MM.1S (cell line): Measurements from ENCODE around the gene ZBTB11.

Source experiments
- DNase-seq: peaks from one replicate; pipeline ENCODE4 v3.0.0-alpha.2; 2015
- H2AFZ ChIP-seq: fragments of 300-600 bp; sonication (generic); 2 replicates; pipeline ENCODE4 v1.6.0; 2016; ENCODE audit warnings: antibody characterized with exemption, low read length
- H3F3A ChIP-seq: fragments of 300-600 bp; sonication (generic); 2 replicates; pipeline ENCODE4 v1.6.1; 2016; ENCODE audit warnings: mild to moderate bottlenecking, antibody characterized with exemption, low read length, moderate library complexity, mixed read lengths; ENCODE audit not compliant: insufficient read depth
- H3K27ac ChIP-seq: fragments of 300-600 bp; sonication (generic); 2 replicates; pipeline ENCODE4 v1.5.1; 2016; ENCODE audit warnings: mild to moderate bottlenecking, low read length
- H3K27me3 ChIP-seq: fragments of 300-600 bp; sonication (generic); replicated peaks from 2 replicates; pipeline ENCODE4 v1.6.0; 2016; ENCODE audit warnings: low read length; ENCODE audit not compliant: insufficient read depth
- H3K36me3 ChIP-seq: fragments of 300-600 bp; sonication (generic); replicated peaks from 2 replicates; pipeline ENCODE4 v1.6.1; 2016; ENCODE audit warnings: mild to moderate bottlenecking, low read length, mixed read lengths; ENCODE audit not compliant: insufficient read depth
- H3K4me1 ChIP-seq: fragments of 300-600 bp; sonication (generic); 2 replicates; pipeline ENCODE4 v1.6.1; 2016; ENCODE audit warnings: low read length, mixed read lengths
- H3K4me2 ChIP-seq: fragments of 300-600 bp; sonication (generic); 2 replicates; pipeline ENCODE4 v1.6.0; 2016; ENCODE audit warnings: low read depth, low read length
- H3K4me3 ChIP-seq: fragments of 300-600 bp; sonication (generic); 2 replicates; pipeline ENCODE4 v1.5.1; 2016; ENCODE audit warnings: low read length, mixed read lengths
- H3K79me2 ChIP-seq: fragments of 300-600 bp; sonication (generic); 2 replicates; pipeline ENCODE4 v1.6.1; 2016; ENCODE audit warnings: mixed run types, low read length, mixed read lengths
- H3K9ac ChIP-seq: fragments of 300-600 bp; sonication (generic); 2 replicates; pipeline ENCODE4 v1.6.1; 2016; ENCODE audit warnings: low read length, mixed read lengths
- H3K9me2 ChIP-seq: fragments of 300-600 bp; sonication (generic); replicated peaks from 2 replicates; pipeline ENCODE4 v1.6.1; 2016; ENCODE audit warnings: mild to moderate bottlenecking, low read length, mixed read lengths; ENCODE audit not compliant: insufficient read depth
- H3K9me3 ChIP-seq: fragments of 300-600 bp; sonication (generic); replicated peaks from 2 replicates; pipeline ENCODE4 v1.6.1; 2016; ENCODE audit warnings: mild to moderate bottlenecking, low read length, mixed read lengths; ENCODE audit not compliant: insufficient read depth
- H4K20me1 ChIP-seq: fragments of 300-600 bp; sonication (generic); 2 replicates; pipeline ENCODE4 v1.6.1; 2016; ENCODE audit warnings: mild to moderate bottlenecking, low read length, moderate library complexity, mixed read lengths; ENCODE audit not compliant: insufficient read depth
- EZH2 ChIP-seq: fragments of 300-600 bp; sonication (generic); optimal IDR thresholded peaks from 2 replicates; pipeline ENCODE3; 2017; ENCODE audit warnings: low read depth, mild to moderate bottlenecking, antibody characterized with exemption, low read length, mixed read lengths
- EZH2phosphoT487 ChIP-seq: fragments of 300-600 bp; sonication (generic); IDR thresholded peaks from 2 replicates; pipeline ENCODE4 v1.6.1; 2018; ENCODE audit warnings: antibody characterized with exemption, low read length
- TF ChIP-seq, protein P1 (sequence below): fragments of 300-600 bp; sonication (generic); IDR thresholded peaks from 2 replicates; pipeline ENCODE4 v1.5.1; 2016; ENCODE audit warnings: antibody characterized with exemption, low read length, mixed read lengths

ZBTB11 gene

DNA sequence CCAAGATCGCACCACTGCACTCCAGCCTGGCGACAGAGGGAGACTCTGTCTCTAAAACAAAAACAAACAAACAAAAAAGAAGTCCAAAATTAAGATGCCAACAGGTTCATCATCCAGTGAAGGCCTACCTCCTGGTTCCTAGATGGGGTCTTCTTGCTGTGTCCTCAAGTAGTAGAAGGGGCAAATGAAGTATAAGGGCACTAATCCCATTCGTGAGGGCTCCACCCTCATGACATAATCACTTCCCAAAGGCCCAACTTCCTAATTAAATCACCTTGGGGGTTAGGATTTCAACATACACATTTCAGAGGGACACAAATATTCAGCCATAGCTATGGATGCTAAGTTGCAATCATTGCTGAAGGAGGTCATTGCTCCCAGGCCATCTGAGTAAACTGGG lies 57.2 kb downstream of the ZBTB11 start:
- no peaks in the 10 kb centered on the region for H3K9me2 ChIP-seq
- TF ChIP-seq, protein P1, sequence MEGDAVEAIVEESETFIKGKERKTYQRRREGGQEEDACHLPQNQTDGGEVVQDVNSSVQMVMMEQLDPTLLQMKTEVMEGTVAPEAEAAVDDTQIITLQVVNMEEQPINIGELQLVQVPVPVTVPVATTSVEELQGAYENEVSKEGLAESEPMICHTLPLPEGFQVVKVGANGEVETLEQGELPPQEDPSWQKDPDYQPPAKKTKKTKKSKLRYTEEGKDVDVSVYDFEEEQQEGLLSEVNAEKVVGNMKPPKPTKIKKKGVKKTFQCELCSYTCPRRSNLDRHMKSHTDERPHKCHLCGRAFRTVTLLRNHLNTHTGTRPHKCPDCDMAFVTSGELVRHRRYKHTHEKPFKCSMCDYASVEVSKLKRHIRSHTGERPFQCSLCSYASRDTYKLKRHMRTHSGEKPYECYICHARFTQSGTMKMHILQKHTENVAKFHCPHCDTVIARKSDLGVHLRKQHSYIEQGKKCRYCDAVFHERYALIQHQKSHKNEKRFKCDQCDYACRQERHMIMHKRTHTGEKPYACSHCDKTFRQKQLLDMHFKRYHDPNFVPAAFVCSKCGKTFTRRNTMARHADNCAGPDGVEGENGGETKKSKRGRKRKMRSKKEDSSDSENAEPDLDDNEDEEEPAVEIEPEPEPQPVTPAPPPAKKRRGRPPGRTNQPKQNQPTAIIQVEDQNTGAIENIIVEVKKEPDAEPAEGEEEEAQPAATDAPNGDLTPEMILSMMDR, result no peak
- no peak for TF ChIP-seq EZH2phosphoT487
- no peak for TF ChIP-seq EZH2
- no peaks in the 10 kb centered on the region for H3K36me3 ChIP-seq
- no peaks in the 10 kb centered on the region for H3F3A ChIP-seq
- no peaks in the 10 kb centered on the region for H3K9me3 ChIP-seq
- H3K4me2 ChIP-seq, result no peak overlapping the region
- no peak for DNase-seq
- H2AFZ ChIP-seq, result no peak overlapping the region
- no peak overlapping the region for H3K27ac ChIP-seq
- no peak overlapping the region for H3K4me3 ChIP-seq
- H3K4me1 ChIP-seq, result no peaks in the 10 kb centered on the region
- H3K9ac ChIP-seq, result no peak overlapping the region
- H3K27me3 ChIP-seq, result no peaks in the 10 kb centered on the region
- H3K79me2 ChIP-seq, result no peaks in the 10 kb centered on the region
- H4K20me1 ChIP-seq, result no peaks in the 10 kb centered on the region

- TF ChIP-seq, protein P1, result no peak
- TF ChIP-seq EZH2, result no peak
- TF ChIP-seq EZH2phosphoT487, result no peak
- no peaks in the 10 kb centered on the region for H3K27me3 ChIP-seq
- H3K4me2 ChIP-seq, result no peak overlapping the region
- no peaks in the 10 kb centered on the region for H3K9me2 ChIP-seq
- H3K4me3 ChIP-seq, result no peak overlapping the region
- DNase-seq, result no peak
- H2AFZ ChIP-seq, result no peak overlapping the region
- H3K36me3 ChIP-seq, result no peaks in the 10 kb centered on the region
- H3K27ac ChIP-seq, result no peak overlapping the region
- no peaks in the 10 kb centered on the region for H3F3A ChIP-seq
- no peaks in the 10 kb centered on the region for H4K20me1 ChIP-seq
- no peaks in the 10 kb centered on the region for H3K4me1 ChIP-seq
- H3K9me3 ChIP-seq, result no peaks in the 10 kb centered on the region
- H3K9ac ChIP-seq, result no peak overlapping the region
- no peaks in the 10 kb centered on the region for H3K79me2 ChIP-seq
Observed at GRCh38 chr3:101618726-101619125, 58.2 kb downstream of the ZBTB11 start.

DNA sequence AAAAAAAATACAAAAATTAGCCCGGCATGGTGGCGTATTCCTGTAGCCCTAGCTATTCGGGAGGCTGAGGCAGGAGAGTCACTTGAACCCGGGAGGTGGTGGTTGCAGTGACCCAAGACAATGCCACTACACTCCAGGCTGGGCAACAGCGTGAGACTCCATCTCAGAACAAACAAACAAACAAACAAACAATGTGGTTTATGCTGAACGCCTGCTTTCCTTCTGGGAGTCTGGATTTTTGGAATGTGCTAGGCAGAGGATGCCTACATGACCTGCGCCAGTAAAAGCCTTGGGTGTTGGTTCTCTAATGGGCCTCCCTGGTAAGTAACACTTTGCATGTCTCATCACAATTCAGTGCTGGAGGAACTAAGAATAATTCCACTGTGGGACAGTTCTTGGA lies 59.5 kb downstream of the ZBTB11 start:
- DNase-seq, result no peak
- H3K4me1 ChIP-seq, result no peaks in the 10 kb centered on the region
- H3K4me3 ChIP-seq, result no peak overlapping the region
- H3K27me3 ChIP-seq, result no peaks in the 10 kb centered on the region
- no peaks in the 10 kb centered on the region for H3K9me3 ChIP-seq
- no peaks in the 10 kb centered on the region for H3F3A ChIP-seq
- H3K36me3 ChIP-seq, result no peaks in the 10 kb centered on the region
- no peak overlapping the region for H3K4me2 ChIP-seq
- no peak overlapping the region for H3K27ac ChIP-seq
- no peak overlapping the region for H2AFZ ChIP-seq
- no peak overlapping the region for H3K9ac ChIP-seq
- TF ChIP-seq EZH2phosphoT487 (no peak), EZH2 (no peak)
- TF ChIP-seq, protein P1, result no peak
- no peaks in the 10 kb centered on the region for H3K9me2 ChIP-seq
- H4K20me1 ChIP-seq, result no peaks in the 10 kb centered on the region
- no peaks in the 10 kb centered on the region for H3K79me2 ChIP-seq
